ENCODE measurements around the gene RPS27. TPM values are rescaled to one million over a fixed set of nuclear protein-coding genes. Genes with fewer than 3 reads are reported as not detected.

The RPS27 gene
- total RNA-seq, 4 donors from 2014 or later, result 2,032 to 3,294 (median 2,297) TPM

DNA sequence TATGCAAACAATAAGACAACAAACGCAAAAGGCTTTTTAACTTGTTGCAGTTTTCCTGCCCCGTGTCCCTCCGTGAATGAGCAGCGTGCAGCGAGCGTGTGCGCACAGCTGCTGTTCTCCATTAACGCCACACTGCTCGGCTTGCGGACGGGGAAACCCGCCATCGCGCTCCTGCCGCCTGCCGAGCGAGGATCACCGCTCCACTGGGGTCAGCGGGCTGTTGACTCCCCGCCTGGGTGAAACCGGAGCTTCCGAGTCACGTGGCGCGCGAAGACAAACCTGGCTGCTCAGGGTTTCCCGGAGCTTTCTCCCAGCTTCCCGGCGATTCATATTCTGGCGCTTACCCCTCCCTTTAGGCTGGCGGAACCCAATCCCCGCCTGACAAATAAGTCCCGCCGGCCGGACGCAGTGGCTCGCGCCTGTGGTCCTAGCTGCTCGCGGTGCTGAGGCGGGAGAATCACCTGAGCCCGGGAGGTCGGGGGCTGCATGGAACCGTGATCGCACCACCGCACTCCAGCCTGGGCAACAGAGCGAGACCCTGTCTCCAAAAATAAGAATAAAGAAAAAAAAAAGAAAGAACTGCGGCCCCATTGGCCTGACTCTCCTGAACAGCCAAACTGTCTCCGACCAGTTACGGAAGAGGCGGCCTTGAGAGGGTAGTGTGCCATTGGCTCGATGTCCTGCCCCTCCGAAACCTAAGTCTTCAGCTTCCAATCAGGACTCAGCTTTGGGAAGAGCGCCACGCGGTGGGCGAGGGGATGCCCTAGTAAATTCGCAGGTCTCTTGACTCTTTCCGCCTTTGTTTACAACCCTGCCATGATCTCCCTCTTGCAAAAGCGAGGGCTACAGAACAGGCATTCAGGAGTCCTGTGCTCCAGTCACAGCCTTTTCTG is 23.2 kb upstream of the RPS27 start, which contains the start of gene CREB3L4:
CREB3L4 (plus strand) TSS at position 796 of the 893 bp plus-strand sequence. CDS start 624 bp downstream, outside the sequence.
- no peaks in the 10 kb centered on the region for H3K36me3 ChIP-seq
- H3K4me3 ChIP-seq (replicated peaks in 1 of 3), result peak within 1 kb of the TSS; percentile 32 to 52 (median 46)
- DNase-seq, result peak; percentile 95 to 96
- no peaks in the 10 kb centered on the region for H3K27me3 ChIP-seq
- H3K4me1 ChIP-seq, result peaks cover 28 to 34% of the 10 kb centered on the region in 2 donors
- 0 to 1% methylated on average over 38 to 43 of the region's 60 CpGs for WGBS, 2 donors
- intact Hi-C loops (cut with DNase I), result no loop called here
- peak within 1 kb of the TSS; percentile 88 to 98 (median 93) for H3K27ac ChIP-seq
- TF ChIP-seq CTCF (IDR thresholded peaks at IDR 0.05) (peak in 3 of 6 experiments; percentile 16 to 33 (median 30)), POLR2A (IDR thresholded peaks at IDR 0.05) (peak; percentile 86 to 96)
- no peaks in the 10 kb centered on the region for H3K9me3 ChIP-seq

DNA sequence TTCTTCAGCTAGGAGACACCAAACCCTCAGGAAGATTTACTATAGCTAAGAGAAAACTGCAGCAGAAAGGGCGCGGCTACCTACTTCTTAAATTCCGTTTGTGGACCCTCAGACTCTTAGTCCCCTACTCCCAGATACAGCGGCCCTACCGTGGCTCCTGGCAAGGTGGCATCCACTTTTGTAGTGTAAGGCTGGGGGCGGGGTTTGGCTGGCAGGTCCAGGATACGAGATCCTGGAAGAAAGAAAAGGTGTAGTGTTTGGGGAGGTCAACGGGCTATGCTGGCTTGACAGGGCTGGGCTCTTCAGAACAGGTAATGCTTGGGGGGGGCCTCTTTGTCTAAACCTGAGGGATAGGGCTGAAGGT is 22.6 kb upstream of the RPS27 start:
- H3K4me1 ChIP-seq, result peaks cover 22 to 32% of the 10 kb centered on the region in 2 donors
- no peaks in the 10 kb centered on the region for H3K9me3 ChIP-seq
- 2 to 8% methylated on average over 8 of the region's 8 CpGs for WGBS, 2 donors
- no peak for TF ChIP-seq CTCF (IDR thresholded peaks at IDR 0.05)
- no peak for TF ChIP-seq POLR2A (IDR thresholded peaks at IDR 0.05)
- peak overlapping the region; percentile 32 to 52 (median 46) for H3K4me3 ChIP-seq (replicated peaks in 1 of 3)
- H3K36me3 ChIP-seq, result no peaks in the 10 kb centered on the region
- peak; percentile 67 to 68 for DNase-seq
- intact Hi-C loops (cut with DNase I), result no loop called here
- peak overlapping the region; percentile 88 to 98 (median 93) for H3K27ac ChIP-seq
- no peaks in the 10 kb centered on the region for H3K27me3 ChIP-seq

- Histone ChIP-seq H3K27ac (peak overlapping the region in 2 of 3 donors; percentile 93 to 98), H3K9me3 (no peaks in the 10 kb centered on the region), H3K4me3 (replicated peaks in 1 of 3) (peak overlapping the region in 1 of 3 donors; percentile 46), H3K27me3 (no peaks in the 10 kb centered on the region), H3K4me1 (peaks cover 22 to 32% of the 10 kb centered on the region in 2 donors), H3K36me3 (no peaks in the 10 kb centered on the region)
- TF ChIP-seq POLR2A (IDR thresholded peaks at IDR 0.05), result no peak
- 11 to 12% methylated on average over 13 of the region's 13 CpGs for WGBS, 2 donors
- intact Hi-C loops (cut with DNase I), result no loop called here
- DNase-seq, result peak in 1 of 2 donors; percentile 24
Observed at GRCh38 chr1:153968408-153968807, 22.2 kb upstream of the RPS27 start.

DNA sequence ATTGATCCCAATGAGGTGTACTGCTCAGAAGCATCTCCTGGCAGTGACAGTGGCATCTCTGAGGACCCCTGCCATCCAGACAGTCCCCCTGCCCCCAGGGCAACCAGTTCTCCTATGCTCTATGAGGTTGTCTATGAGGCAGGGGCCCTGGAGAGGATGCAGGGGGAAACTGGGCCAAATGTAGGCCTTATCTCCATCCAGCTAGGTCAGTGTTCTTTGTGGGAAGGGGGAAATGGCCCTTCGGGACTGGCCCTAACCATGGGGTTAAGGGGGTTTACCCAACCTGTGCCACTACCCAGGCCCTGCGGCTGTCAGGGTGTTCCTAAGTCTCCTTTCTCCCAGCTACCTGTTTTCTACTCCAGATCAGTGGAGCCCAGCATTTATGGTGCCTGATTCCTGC is 21.6 kb upstream of the RPS27 start:
- H3K27ac ChIP-seq, result peak overlapping the region in 2 of 3 donors; percentile 93 to 98
- TF ChIP-seq CTCF (IDR thresholded peaks at IDR 0.05), result no peak
- TF ChIP-seq POLR2A (IDR thresholded peaks at IDR 0.05), result no peak
- no peaks in the 10 kb centered on the region for H3K9me3 ChIP-seq
- DNase-seq, result no peak
- 87 to 93% methylated on average over 2 of the region's 2 CpGs for WGBS, 2 donors
- H3K4me3 ChIP-seq (replicated peaks in 1 of 3), result peak overlapping the region in 1 of 3 donors; percentile 46
- H3K27me3 ChIP-seq, result no peaks in the 10 kb centered on the region
- peaks cover 1 to 3% of the 10 kb centered on the region in 2 donors for H3K36me3 ChIP-seq
- peaks cover 18 to 31% of the 10 kb centered on the region in 2 donors for H3K4me1 ChIP-seq
- intact Hi-C loops (cut with DNase I), result no loop called here

DNA sequence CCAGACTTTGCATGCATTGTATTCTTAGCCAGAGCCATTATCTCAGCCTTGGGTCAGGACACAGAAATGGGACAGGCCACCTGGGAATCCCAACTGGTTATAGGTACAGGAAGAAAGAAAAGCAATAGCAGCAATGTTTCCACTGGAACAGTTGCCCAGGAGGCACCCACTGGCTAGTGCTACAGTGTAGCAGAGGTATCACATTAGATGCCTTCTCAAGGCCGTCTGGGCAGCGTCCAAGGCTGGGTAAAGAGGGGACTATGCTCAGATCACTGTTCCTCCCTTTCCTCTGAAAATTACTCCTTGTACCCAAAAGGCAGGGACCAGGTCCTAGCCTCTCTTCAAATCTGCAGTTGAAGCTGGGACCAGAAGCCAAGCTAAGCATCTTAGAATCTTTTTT is 20.2 kb upstream of the RPS27 start:
- Histone ChIP-seq H3K4me3 (replicated peaks in 1 of 3) (no peak overlapping the region), H3K27me3 (no peaks in the 10 kb centered on the region), H3K9me3 (no peaks in the 10 kb centered on the region), H3K27ac (no peak overlapping the region), H3K36me3 (peaks cover 15% of the 10 kb centered on the region in 2 donors), H3K4me1 (peaks cover 16 to 19% of the 10 kb centered on the region in 2 donors)
- intact Hi-C loops (cut with DNase I), result no loop called here
- no peak for DNase-seq
- 92 to 94% methylated on average over 2 of the region's 2 CpGs for WGBS, 2 donors
- no peak for TF ChIP-seq CTCF (IDR thresholded peaks at IDR 0.05)
- no peak for TF ChIP-seq POLR2A (IDR thresholded peaks at IDR 0.05)

Measured in thyroid gland (tissue), 4 donors.